Panc1 (cell line): ENCODE measurements around the gene PDK3. TPM values are rescaled to one million over a fixed set of nuclear protein-coding genes. Genes with fewer than 3 reads are reported as not detected.

ENCODE experiments used
- ATAC-seq: fragments of 200-7000 bp; cut with Tn5 transposase; 2 replicates; pipeline ENCODE4 v1.9.1; 2020; ENCODE audit warnings: mild to moderate bottlenecking, moderate library complexity
- BruUV-seq: library from RNA; stranded (reverse); fragments of 400-500 nt; replicated peaks from 2 replicates; lab custom pipeline; 2021; lab: Mats Ljungman, UMichigan
- CTCF ChIA-PET: fragments of 300-600 bp; sonication (Branson Sonifier 250); formaldehyde crosslinking; loops from one replicate; lab custom pipeline; 2022; ENCODE audit warnings: antibody characterized with exemption; lab: Charles Lee
- POLR2A ChIA-PET: fragments of 300-600 bp; sonication (Branson Sonifier 250); formaldehyde crosslinking; loops from one replicate; lab custom pipeline; 2022; ENCODE audit warnings: antibody characterized with exemption; lab: Charles Lee
- DNase-seq: peaks from one replicate; pipeline ENCODE4 v3.0.0-alpha.2; 2010; ENCODE audit warnings: low read depth, low spot score
- H3K27ac ChIP-seq: 2 replicates; pipeline ENCODE4 v1.5.1; 2011; ENCODE audit warnings: mild to moderate bottlenecking, low read length, inconsistent platforms
- H3K27me3 ChIP-seq: fragments of 200-500 bp; sonication (Bioruptor generic); 2 replicates; pipeline ENCODE4 v1.6.0; 2014; ENCODE audit warnings: low read length, inconsistent platforms; ENCODE audit not compliant: control insufficient read depth, insufficient read depth
- H3K36me3 ChIP-seq: fragments of 200-500 bp; sonication (Bioruptor generic); 2 replicates; pipeline ENCODE4 v1.5.1; 2014; ENCODE audit warnings: inconsistent platforms, mild to moderate bottlenecking, low read length, moderate library complexity; ENCODE audit not compliant: control insufficient read depth, insufficient read depth
- H3K4me1 ChIP-seq: 2 replicates; pipeline ENCODE4 v1.5.1; 2011; ENCODE audit warnings: inconsistent platforms, mild to moderate bottlenecking, low read length, moderate library complexity; ENCODE audit not compliant: control insufficient read depth, insufficient read depth
- H3K4me3 ChIP-seq, 2 experiments: 2 replicates each; pipeline ENCODE4 v1.5.1; 2011 to 2012; ENCODE audit warnings: low read depth in 2 of 2, low read length in 2 of 2, mild to moderate bottlenecking in 2 of 2, inconsistent platforms in 1 of 2, moderate library complexity in 1 of 2
- H3K9me3 ChIP-seq: fragments of 200-500 bp; sonication (Bioruptor generic); 2 replicates; pipeline ENCODE4 v1.5.1; 2014; ENCODE audit warnings: low read depth, mild to moderate bottlenecking, inconsistent platforms, low read length, moderate library complexity; ENCODE audit not compliant: control insufficient read depth, insufficient read depth
- CTCF ChIP-seq: fragments of 450-650 bp; IDR thresholded peaks from 2 replicates; pipeline ENCODE4 v1.5.1; 2017; ENCODE audit warnings: mild to moderate bottlenecking
- POLR2AphosphoS5 ChIP-seq: IDR thresholded peaks from 2 replicates; pipeline ENCODE4 v1.6.1; 2012; ENCODE audit warnings: mild to moderate bottlenecking, low read depth, low read length, moderate library complexity
- REST ChIP-seq, 2 experiments: IDR thresholded peaks; 2 replicates each; pipeline ENCODE4 v1.6.1; 2011 to 2012; ENCODE audit warnings: low read depth in 2 of 2, control low read depth in 1 of 2, low read length in 1 of 2, mild to moderate bottlenecking in 1 of 2, moderate library complexity in 1 of 2; ENCODE audit not compliant: insufficient read depth in 1 of 2
- SIN3A ChIP-seq: IDR thresholded peaks from 2 replicates; pipeline ENCODE4 v1.6.1; 2012; ENCODE audit warnings: low read depth, mild to moderate bottlenecking, low read length, moderate library complexity, borderline replicate concordance; ENCODE audit not compliant: insufficient read depth
- TCF7L2 ChIP-seq: IDR thresholded peaks from 2 replicates; pipeline ENCODE4 v1.6.1; 2011; ENCODE audit warnings: mild to moderate bottlenecking, low read depth, low read length, inconsistent platforms
- in situ Hi-C: cut with HindIII; loops from 2 replicates; pipeline ENCODE4 v1.10.0; 2016; ENCODE audit warnings: low sequenced_read_pairs, low pct_unique_long_range_greater_than_20kb
- intact Hi-C: fragments of 100-400 bp; cut with micrococcal nuclease; formaldehyde crosslinking; loops from one replicate; pipeline ENCODE4 v1.10.0; 2022; ENCODE audit not compliant: unreplicated experiment
- total RNA-seq: library from RNA; stranded (reverse); gene quantifications from one replicate; pipeline ENCODE4 v1.2.1, GENCODE V29; 2021; ENCODE audit not compliant: unreplicated experiment

The PDK3 gene
- total RNA-seq, 1 experiment from 2014 or later, result 5.5 TPM

DNA sequence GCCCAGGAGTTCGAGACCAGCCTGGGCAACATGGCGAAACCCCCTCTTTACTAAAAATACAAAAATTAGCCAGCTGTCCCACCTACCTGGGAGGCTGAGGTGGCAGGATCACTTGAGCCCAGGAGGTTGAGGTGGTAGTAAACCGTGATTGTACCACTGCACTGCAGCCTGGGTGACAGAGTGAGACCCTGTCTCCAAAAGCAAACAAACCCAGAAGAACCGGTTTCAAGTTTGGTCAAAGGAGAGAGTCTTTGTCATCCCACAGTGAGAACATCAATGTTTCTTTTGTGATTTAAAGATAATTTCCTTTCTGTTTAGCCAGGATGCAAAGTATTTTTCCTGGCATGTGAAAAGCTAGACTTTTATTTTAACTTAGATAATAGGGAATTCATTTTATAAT lies 26.7 kb downstream of the PDK3 start:
- ChIA-PET CTCF (no interaction called here), POLR2A (no interaction called here)
- H3K27me3 ChIP-seq, result no peaks in the 10 kb centered on the region
- H3K36me3 ChIP-seq, result no peaks in the 10 kb centered on the region
- H3K9me3 ChIP-seq, result no peaks in the 10 kb centered on the region
- no peak overlapping the region for H3K27ac ChIP-seq
- DNase-seq (no peak), ATAC-seq (no peak)
- TF ChIP-seq TCF7L2 (no peak), CTCF (no peak), REST (IDR thresholded peaks at IDR 0.05; ENCODE audit: insufficient read depth in 1 of 2, low read depth in 2 of 2, low read length in 1 of 2) (no peak), POLR2AphosphoS5 (no peak), SIN3A (no peak)
- BruUV-seq, result no TSS peak
- in situ Hi-C loops (no loop called here), intact Hi-C loops (no loop called here)
- H3K4me1 ChIP-seq, result no peaks in the 10 kb centered on the region
- no peak overlapping the region for H3K4me3 ChIP-seq

DNA sequence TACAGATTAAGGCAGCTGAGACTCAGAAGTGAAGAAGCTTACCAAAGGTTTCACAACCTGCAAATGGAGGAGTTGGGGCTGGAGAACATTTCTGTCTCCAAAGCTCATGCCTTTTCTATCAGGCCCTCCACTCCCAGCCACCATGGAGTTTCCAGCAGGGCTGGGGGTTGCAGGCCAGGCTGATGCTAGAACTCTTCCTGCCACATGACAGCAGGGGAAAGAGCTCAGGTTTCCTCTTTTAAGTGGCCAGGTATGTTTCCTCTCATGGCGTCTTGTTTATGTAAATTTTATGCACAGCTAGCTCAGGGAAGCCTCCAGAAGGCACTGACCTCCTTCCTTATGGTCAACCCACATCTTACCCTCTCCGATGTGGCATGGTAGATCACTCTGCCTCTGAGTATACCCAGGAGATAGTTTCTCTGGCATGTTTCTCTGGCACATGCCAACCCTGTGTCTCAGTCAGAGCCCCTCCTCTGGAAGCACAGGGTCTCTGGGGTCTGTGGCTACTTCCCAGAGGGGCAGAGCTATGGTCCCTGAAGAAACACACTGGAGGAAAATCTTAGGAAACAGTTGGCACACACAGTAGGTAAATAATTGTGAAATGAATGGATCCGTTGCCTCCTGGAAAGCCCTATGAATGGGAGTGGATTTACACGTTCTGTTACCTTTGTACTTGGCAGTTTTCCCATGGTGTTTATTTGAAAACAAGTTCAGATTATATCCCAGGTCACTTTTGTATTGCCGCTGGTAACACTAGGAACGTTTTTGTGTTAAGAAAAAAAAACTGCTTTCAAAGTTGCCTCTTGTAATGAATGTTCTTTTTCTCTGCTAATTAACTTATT lies 28.9 kb downstream of the PDK3 start:
- Histone ChIP-seq H3K4me1 (no peaks in the 10 kb centered on the region), H3K27me3 (no peaks in the 10 kb centered on the region), H3K9me3 (no peaks in the 10 kb centered on the region), H3K4me3 (no peak overlapping the region), H3K36me3 (no peaks in the 10 kb centered on the region), H3K27ac (no peak overlapping the region)
- ATAC-seq (no peak), DNase-seq (no peak)
- CTCF ChIA-PET, result no interaction called here
- intact Hi-C loops (no loop called here), in situ Hi-C loops (no loop called here)
- no TSS peak for BruUV-seq
- TF ChIP-seq CTCF, result no peak
- POLR2A ChIA-PET, result interaction anchor here (0.6 kb wide), 1 partner anchor 28 kb away, joined by 3 read pairs; no protein-coding TSS in a partner anchor
